ENCODE results near the gene PERM1. TPM values are rescaled to one million over a fixed set of nuclear protein-coding genes. Genes with fewer than 3 reads are reported as not detected.

PERM1 gene
- total and polyA plus RNA-seq, 4 donors: under 0.01 to 0.06 TPM; not detected in 2

- Histone ChIP-seq H3K27ac (ENCODE audit: low read depth in 1 of 2, low read length in 2 of 2) (no peak overlapping the region), H3K27me3 (ENCODE audit: control insufficient read depth in 4 of 4, insufficient read depth in 4 of 4, low read length in 3 of 4) (peaks cover 0 to 7% (median 2%) of the 10 kb centered on the region in 4 donors), H3K9me3 (ENCODE audit: control insufficient read depth in 4 of 4, low read length in 3 of 4) (no peaks in the 10 kb centered on the region), H3K36me3 (ENCODE audit: control insufficient read depth in 4 of 4, insufficient read depth in 3 of 4, low read depth in 1 of 4, low read length in 3 of 4) (no peaks in the 10 kb centered on the region), H3K9ac (ENCODE audit: low read depth in 1 of 2, low read length in 2 of 2) (no peak overlapping the region), H3K4me3 (ENCODE audit: low read depth in 1 of 3, low read length in 3 of 3) (no peak overlapping the region), H3K4me1 (ENCODE audit: control insufficient read depth in 4 of 4, insufficient read depth in 4 of 4, low read length in 3 of 4) (peaks cover 0 to 26% (median 8%) of the 10 kb centered on the region in 4 donors)
- WGBS: 51% methylated on average over 18 of the region's 18 CpGs
- no peak for DNase-seq (ENCODE audit: low spot score)
- peak; percentile 51 to 65 for TF ChIP-seq RXRA (IDR thresholded peaks at IDR 0.05)
- TF ChIP-seq HNF4A (conservative IDR thresholded peaks at IDR 0.05): no peak
These were observed 51.2 kb downstream of the PERM1 start for GRCh38 chr1:930633-931138.

GRCh38 chr1:929712-930632 is 51.9 kb downstream of the PERM1 start:
- Histone ChIP-seq H3K9ac (ENCODE audit: low read depth in 1 of 2, low read length in 2 of 2) (no peak overlapping the region), H3K9me3 (ENCODE audit: control insufficient read depth in 4 of 4, low read length in 3 of 4) (no peaks in the 10 kb centered on the region), H3K27me3 (ENCODE audit: control insufficient read depth in 4 of 4, insufficient read depth in 4 of 4, low read length in 3 of 4) (peaks cover 0 to 4% (median 2%) of the 10 kb centered on the region in 4 donors), H3K27ac (ENCODE audit: low read depth in 1 of 2, low read length in 2 of 2) (no peak overlapping the region), H3K36me3 (ENCODE audit: control insufficient read depth in 4 of 4, insufficient read depth in 3 of 4, low read depth in 1 of 4, low read length in 3 of 4) (no peaks in the 10 kb centered on the region), H3K4me3 (ENCODE audit: low read depth in 1 of 3, low read length in 3 of 3) (no peak overlapping the region), H3K4me1 (ENCODE audit: control insufficient read depth in 4 of 4, insufficient read depth in 4 of 4, low read length in 3 of 4) (peaks cover 2 to 23% (median 6%) of the 10 kb centered on the region in 4 donors)
- no peak for DNase-seq (ENCODE audit: low spot score)
- TF ChIP-seq JUND (IDR thresholded peaks at IDR 0.05): no peak
- no peak for TF ChIP-seq HNF4G (IDR thresholded peaks at IDR 0.05)
- no peak for TF ChIP-seq TAF1 (conservative IDR thresholded peaks at IDR 0.05)
- no peak for TF ChIP-seq SP1 (IDR thresholded peaks at IDR 0.05)
- TF ChIP-seq NR2F2 (IDR thresholded peaks at IDR 0.05): no peak
- TF ChIP-seq CTCF (IDR thresholded peaks at IDR 0.05; ENCODE audit: low read depth, low read length, missing input control): no peak
- no peak for TF ChIP-seq GABPA (IDR thresholded peaks at IDR 0.05 in 1 of 2, conservative IDR thresholded peaks at IDR 0.05 in 1 of 2)
- no peak for TF ChIP-seq FOXA1 (IDR thresholded peaks at IDR 0.05)
- TF ChIP-seq YY1 (IDR thresholded peaks at IDR 0.05): no peak
- no peak for TF ChIP-seq FOXA2 (IDR thresholded peaks at IDR 0.05)
- TF ChIP-seq MAX (IDR thresholded peaks at IDR 0.05): no peak
- no peak for TF ChIP-seq HNF4A (conservative IDR thresholded peaks at IDR 0.05)
- no peak for TF ChIP-seq EGR1 (IDR thresholded peaks at IDR 0.05; ENCODE audit: low read depth in 2 of 2)
- no peak for TF ChIP-seq RXRA (IDR thresholded peaks at IDR 0.05)
- no peak for TF ChIP-seq REST (IDR thresholded peaks at IDR 0.05)
- no peak for TF ChIP-seq ZBTB33 (IDR thresholded peaks at IDR 0.05)
- TF ChIP-seq RAD21 (IDR thresholded peaks at IDR 0.05): no peak
- no peak for TF ChIP-seq ATF3 (IDR thresholded peaks at IDR 0.05)
- 87% methylated on average over 40 of the region's 40 CpGs for WGBS

Measured in liver (tissue), 9 donors.